Mucosa of stomach (tissue), 1 donor: Measurements from ENCODE around the gene ANKRD11.
A peak's percentile ranks its signal among the peaks of the same experiment; 100 is the strongest.

Experiments
- H3K27me3 ChIP-seq: one replicate; pipeline ENCODE4 v1.7.0; 2013; ENCODE audit warnings: mild to moderate bottlenecking, low read length; ENCODE audit not compliant: control insufficient read depth, insufficient read depth
- H3K36me3 ChIP-seq: one replicate; pipeline ENCODE4 v1.7.0; 2013; ENCODE audit warnings: low read length; ENCODE audit not compliant: control insufficient read depth, insufficient read depth
- H3K4me1 ChIP-seq: one replicate; pipeline ENCODE4 v1.7.0; 2013; ENCODE audit warnings: mild to moderate bottlenecking, low read length; ENCODE audit not compliant: control insufficient read depth, insufficient read depth
- H3K4me3 ChIP-seq: one replicate; pipeline ENCODE4 v1.7.0; 2013; ENCODE audit warnings: low read length
- H3K9ac ChIP-seq: one replicate; pipeline ENCODE4 v1.7.0; 2013; ENCODE audit warnings: mild to moderate bottlenecking, low read length, moderate library complexity
- H3K9me3 ChIP-seq: one replicate; pipeline ENCODE4 v1.7.0; 2013; ENCODE audit warnings: mild to moderate bottlenecking, low read length, moderate library complexity; ENCODE audit not compliant: control insufficient read depth
- donor health status: Pancreatic carcinoma.

ANKRD11 gene

DNA sequence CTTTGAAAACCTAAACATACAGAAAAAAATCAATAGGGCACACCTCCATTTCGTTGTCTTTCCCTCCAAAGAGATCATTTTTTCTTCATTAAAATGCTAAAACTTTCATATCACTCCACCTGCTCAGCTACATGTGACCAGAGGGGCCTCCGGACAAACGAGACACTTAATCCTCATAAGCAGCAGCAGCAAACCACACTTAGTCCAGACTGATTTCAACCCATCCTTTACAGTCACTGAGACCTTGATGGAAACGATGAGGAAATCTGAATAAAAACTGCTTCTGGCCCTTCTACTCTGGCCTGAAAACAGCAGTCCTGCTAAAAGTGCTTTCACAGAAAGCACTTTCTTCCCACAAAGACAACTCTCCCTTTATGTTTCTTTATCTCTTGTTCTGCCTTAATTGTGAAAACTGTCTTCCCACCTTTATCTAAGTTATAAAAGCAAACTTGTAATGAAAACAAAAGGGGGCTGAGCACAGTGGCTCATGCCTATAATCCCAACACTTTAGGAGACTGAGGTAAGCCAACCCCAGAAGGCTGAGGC is 4.6 kb downstream of the ANKRD11 start:
- H3K9me3 ChIP-seq, result no peaks in the 10 kb centered on the region
- no peaks in the 10 kb centered on the region for H3K27me3 ChIP-seq
- H3K36me3 ChIP-seq, result no peaks in the 10 kb centered on the region
- H3K4me3 ChIP-seq, result no peak overlapping the region
- no peak overlapping the region for H3K9ac ChIP-seq
- H3K4me1 ChIP-seq, result peaks cover 27% of the 10 kb centered on the region

DNA sequence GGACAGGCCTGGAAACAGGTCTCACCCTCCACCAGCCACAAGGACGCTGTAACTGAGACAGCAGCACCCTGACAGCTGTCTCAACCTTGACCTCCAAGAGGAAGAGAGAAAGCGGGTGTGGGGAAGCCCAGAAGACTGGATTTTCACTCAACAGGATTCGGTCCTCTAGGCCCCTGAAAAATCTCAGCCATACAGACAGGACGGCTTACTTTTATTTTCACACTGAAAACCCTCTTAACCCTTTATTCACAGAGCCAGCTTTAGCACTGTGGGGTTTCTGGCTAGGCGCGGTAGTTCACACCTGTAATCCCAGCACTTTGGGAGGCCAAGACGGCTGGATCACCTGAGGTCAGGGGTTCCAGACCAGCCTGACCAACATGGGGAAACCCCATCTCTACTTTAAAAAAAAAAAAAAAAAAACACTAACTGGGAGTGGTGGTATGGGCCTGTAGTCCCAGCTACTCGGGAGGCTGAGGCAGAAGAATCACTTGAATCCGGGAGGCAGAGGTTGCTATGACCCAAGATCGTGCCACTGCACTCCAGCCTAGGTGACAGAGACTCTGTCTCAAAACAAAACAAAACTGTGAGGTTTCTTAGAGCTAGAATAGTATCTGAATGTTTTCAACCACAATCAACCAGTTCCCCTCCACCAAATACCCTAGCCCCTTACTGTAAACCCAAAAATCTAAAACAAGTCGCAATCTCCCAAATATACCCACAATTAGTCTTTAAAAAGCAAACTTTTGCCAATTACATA is 5.3 kb downstream of the ANKRD11 start:
- Histone ChIP-seq H3K4me3 (no peak overlapping the region), H3K9ac (no peak overlapping the region), H3K27me3 (no peaks in the 10 kb centered on the region), H3K36me3 (no peaks in the 10 kb centered on the region), H3K4me1 (peaks cover 27% of the 10 kb centered on the region), H3K9me3 (no peaks in the 10 kb centered on the region)

DNA sequence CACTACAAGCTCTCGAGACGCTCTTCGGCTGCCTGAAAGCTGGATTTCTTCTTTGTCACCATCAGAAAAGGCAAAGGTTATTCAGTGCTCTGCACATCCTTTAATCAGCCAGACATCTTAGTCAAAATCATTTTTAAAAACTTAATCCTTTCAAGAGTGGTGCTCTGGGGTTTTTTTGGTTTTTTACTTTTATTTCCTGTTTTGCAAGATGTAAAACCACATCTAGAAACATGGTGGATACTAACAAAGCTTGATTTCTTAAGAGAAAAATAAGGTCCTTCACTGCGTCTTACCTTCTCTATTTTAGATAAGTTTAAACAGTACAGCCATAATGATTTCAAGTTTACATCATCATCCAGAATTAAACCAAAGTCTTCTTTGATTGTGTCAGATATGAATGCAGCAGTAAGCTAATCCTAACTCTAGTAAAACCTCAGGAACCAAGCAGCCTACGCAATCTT is 6.3 kb downstream of the ANKRD11 start:
- H3K36me3 ChIP-seq, result no peaks in the 10 kb centered on the region
- H3K27me3 ChIP-seq, result no peaks in the 10 kb centered on the region
- H3K4me1 ChIP-seq, result peaks cover 27% of the 10 kb centered on the region
- no peak overlapping the region for H3K9ac ChIP-seq
- no peaks in the 10 kb centered on the region for H3K9me3 ChIP-seq
- no peak overlapping the region for H3K4me3 ChIP-seq

DNA sequence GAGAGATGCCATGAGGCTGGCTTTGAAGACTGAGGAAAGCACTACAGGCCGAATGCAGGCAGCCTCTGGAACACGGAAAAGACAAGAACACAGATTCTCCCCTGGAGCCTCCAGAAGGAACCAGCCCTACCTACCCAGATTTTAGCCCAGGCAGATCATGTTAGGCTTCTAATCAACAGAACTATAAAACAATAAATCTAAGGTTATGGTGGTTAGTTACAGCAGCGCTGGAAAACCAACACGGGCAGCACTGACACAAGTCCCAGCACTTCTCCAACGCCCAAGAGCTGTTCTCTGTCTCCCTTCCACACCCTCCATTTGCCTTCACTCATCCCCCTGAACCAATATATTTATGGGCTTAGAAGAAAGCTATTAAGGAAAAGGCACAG is 7.5 kb downstream of the ANKRD11 start:
- no peaks in the 10 kb centered on the region for H3K36me3 ChIP-seq
- peaks cover 26% of the 10 kb centered on the region for H3K4me1 ChIP-seq
- peak overlapping the region; percentile 19 for H3K9ac ChIP-seq
- no peaks in the 10 kb centered on the region for H3K9me3 ChIP-seq
- no peak overlapping the region for H3K4me3 ChIP-seq
- H3K27me3 ChIP-seq, result no peaks in the 10 kb centered on the region

DNA sequence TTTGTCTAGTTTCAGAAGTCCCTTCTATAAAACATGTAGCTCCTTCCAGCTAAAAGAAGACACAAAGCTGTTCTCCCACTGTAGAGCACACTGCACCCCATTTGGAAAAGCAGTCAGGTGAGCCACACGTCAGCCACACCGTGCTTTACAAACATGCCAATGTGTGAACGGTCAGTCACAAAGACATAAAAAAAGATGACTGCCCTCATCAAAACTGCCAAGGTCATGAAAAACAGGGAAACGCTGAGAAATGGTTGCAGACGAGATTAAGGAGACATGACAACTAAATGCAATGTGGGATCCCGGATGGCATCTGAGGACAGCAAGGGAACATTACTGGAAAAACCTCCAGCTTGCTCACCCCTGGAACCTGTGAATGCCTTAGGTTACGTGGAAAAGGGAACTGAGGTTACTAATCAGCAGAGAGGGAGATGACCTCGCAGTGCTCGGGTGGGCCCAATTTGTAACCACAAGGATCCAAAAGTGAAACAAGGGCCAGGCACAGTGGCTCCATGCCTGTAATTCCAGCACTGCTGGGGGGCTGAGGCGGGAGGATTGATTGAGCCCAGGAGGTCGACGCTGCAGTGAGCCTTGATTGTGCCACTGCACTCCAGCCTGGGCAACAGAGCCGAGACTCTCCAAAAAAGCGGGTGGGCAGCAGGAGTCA is 8.1 kb downstream of the ANKRD11 start:
- Histone ChIP-seq H3K36me3 (no peaks in the 10 kb centered on the region), H3K4me1 (peaks cover 26% of the 10 kb centered on the region), H3K9ac (no peak overlapping the region), H3K4me3 (no peak overlapping the region), H3K27me3 (no peaks in the 10 kb centered on the region), H3K9me3 (no peaks in the 10 kb centered on the region)

DNA sequence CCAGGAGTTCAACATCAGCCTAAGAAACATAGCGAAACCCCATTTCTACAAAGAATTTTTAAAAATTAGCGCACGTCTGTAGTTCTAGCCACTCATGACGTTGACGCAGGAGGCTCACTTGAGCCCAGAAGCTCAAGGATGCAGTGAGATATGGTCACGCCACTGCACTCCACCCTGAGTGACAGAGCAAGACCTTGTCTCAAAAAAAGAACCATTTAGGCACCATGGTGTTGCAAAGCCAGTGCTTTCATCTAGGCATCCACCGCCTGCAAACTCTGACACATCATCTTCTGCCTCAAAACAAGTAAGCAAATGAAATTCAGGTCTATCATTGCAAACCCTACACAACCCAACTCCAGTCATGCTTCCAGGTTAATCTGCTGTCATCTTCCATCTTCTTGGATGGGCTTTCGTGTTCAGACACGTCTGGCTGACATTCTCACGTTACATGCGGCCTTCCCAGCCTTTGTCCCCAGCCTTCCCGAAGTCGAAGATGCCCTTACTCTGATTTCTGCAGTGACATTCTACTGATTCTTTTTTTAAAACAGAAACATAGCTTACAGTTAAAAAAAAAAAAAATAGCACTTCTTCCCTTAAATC is 8.9 kb downstream of the ANKRD11 start:
- Histone ChIP-seq H3K4me1 (peaks cover 29% of the 10 kb centered on the region), H3K27me3 (no peaks in the 10 kb centered on the region), H3K9ac (no peak overlapping the region), H3K9me3 (no peaks in the 10 kb centered on the region), H3K4me3 (no peak overlapping the region), H3K36me3 (no peaks in the 10 kb centered on the region)

DNA sequence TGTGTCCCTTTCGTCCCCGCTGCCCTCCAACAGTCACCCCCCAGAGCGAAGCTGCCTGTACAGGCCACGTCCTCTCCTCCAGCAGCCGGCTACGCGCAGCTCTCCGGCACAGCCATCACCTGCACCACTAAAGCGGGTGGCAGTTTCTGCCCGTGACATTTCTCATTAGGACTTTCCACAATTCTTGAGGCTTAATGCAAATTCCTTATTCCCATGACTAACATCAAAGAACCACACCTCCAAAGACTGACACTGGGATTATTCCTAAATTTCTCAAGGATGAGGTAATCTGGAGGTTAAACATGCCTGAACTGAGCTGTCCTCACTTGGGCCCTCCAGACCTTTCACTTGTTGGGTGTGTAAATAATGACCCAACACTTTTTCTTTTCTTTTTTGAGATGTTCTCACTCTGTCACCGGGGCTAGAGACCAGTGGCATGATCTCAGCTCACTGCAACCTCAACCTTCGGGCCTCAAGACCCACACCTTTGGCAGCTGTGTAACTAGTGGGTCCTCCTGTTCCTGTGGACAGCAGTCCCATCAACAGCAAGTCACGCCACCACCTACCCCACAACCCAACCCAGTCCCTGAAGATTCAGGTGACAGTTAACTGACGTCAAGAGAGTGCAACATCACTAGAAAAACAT is 11.7 kb downstream of the ANKRD11 start:
- Histone ChIP-seq H3K9me3 (no peaks in the 10 kb centered on the region), H3K27me3 (no peaks in the 10 kb centered on the region), H3K4me3 (no peak overlapping the region), H3K9ac (no peak overlapping the region), H3K36me3 (no peaks in the 10 kb centered on the region), H3K4me1 (peaks cover 32% of the 10 kb centered on the region)

DNA sequence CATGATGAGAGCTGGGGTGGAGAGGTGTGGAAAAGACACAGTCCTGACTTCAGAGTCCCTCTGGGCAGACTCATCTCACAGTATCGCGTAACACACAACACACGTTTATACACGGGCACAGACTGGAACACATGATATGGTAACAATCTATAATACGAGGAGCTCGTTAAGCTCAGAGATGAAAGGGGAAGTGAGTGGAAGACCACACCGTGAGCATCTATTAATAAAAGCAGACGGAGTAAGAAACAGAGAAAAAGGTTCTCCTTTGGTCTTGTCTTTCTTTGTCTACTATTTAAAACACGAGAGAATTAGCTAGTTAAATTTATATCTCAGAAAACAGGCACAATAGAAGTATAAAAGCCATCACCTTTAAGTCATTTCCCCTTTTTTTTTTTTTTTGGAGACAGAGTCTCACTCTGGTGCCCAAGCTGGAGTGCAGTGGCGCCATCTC is 13.5 kb downstream of the ANKRD11 start:
- H3K4me1 ChIP-seq, result peaks cover 38% of the 10 kb centered on the region
- no peaks in the 10 kb centered on the region for H3K9me3 ChIP-seq
- H3K36me3 ChIP-seq, result no peaks in the 10 kb centered on the region
- no peaks in the 10 kb centered on the region for H3K27me3 ChIP-seq
- H3K9ac ChIP-seq, result no peak overlapping the region
- H3K4me3 ChIP-seq, result no peak overlapping the region

DNA sequence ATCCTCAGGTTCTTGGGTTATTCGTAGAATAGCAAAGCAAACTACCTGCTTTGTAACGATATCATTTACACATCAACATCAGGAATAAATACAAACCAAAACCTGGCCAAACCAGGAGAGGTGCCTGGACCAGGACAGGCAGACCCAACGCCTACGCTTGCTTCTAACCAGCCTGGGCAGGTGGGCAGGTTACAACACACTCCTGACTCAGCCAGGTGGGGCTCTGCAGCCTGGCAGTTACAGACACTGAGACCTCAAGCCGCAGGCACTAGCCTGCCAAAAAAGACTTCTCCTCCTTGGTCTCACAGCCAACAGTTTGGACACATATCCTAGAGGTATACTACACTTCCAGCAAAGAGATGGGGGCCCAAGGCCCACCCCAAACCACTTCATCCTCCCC is 14.0 kb downstream of the ANKRD11 start:
- no peak overlapping the region for H3K9ac ChIP-seq
- H3K27me3 ChIP-seq, result no peaks in the 10 kb centered on the region
- H3K4me1 ChIP-seq, result peaks cover 38% of the 10 kb centered on the region
- H3K4me3 ChIP-seq, result no peak overlapping the region
- no peaks in the 10 kb centered on the region for H3K9me3 ChIP-seq
- H3K36me3 ChIP-seq, result no peaks in the 10 kb centered on the region

DNA sequence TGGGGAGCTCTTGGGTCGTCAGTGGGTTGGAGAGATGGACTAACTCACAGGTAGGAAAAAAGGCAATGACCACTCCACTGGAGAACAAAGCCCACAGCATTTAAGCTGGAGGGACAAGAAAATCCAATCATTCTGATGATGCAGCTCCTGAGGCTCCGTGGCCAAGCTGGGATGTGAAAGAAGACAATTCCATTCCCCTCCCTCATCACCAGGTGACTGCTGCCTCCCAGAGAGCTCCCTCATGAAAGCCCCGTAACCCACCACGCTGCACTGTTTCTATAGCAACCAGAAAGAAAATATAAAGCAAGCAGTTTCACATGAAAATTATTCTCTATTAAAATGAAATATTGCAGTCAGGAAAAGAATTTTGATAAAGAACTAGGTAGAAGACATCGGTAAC is 15.2 kb downstream of the ANKRD11 start:
- Histone ChIP-seq H3K36me3 (no peaks in the 10 kb centered on the region), H3K4me3 (no peak overlapping the region), H3K9me3 (no peaks in the 10 kb centered on the region), H3K9ac (no peak overlapping the region), H3K4me1 (peaks cover 38% of the 10 kb centered on the region), H3K27me3 (no peaks in the 10 kb centered on the region)

DNA sequence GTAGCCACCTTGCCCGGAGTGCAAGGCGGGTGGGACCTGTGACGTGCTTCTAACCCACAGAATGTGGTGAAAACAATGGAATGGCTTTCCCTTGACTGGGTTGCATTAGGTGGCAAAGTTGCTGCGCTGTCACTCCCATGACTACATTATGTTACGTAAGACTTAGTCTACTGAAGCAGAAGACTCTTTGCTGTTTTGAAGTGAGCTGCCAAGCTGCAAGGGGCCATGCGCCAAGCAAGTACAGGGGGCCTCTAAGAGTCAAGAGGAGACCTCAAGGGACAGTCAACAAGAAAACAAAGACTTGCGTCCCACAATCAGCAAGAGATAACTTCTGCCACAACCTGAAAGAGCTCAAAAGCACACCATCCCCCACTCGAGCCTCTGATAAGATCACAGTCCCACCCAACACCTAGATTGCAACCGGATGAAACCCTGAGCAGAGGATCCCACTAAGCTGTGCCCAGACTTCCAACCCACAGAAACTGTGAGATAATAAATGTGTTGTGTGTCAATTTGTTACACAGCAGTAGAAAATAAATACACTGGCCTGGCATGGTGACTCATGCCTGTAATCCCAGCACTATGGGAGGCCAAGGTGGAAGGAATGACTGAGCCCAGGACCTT is 16.5 kb downstream of the ANKRD11 start:
- peaks cover 38% of the 10 kb centered on the region for H3K4me1 ChIP-seq
- H3K27me3 ChIP-seq, result no peaks in the 10 kb centered on the region
- no peak overlapping the region for H3K4me3 ChIP-seq
- H3K9me3 ChIP-seq, result no peaks in the 10 kb centered on the region
- no peaks in the 10 kb centered on the region for H3K36me3 ChIP-seq
- H3K9ac ChIP-seq, result no peak overlapping the region
